NCI-H2227 (cell line): ENCODE measurements around the gene RAD51AP2.
"Not testable (repeated sequence)": the region's sequence is repeated elsewhere in the genome, so short reads cannot be mapped to it uniquely, and the experiment has no call there.

Experiments used
- DNase-seq: peaks from one replicate; lab custom pipeline; 2025; ENCODE audit not compliant: unreplicated experiment; lab: John Stamatoyannopoulos, UW

The RAD51AP2 gene

GRCh38 chr2:17518212-17519154 is at the start of gene RAD51AP2:
Gene RAD51AP2 (minus strand): TSS chr2:17518440. CDS start chr2:17518415, 25 bp downstream.
- DNase-seq, result peak; percentile 88

GRCh38 chr2:17565726-17566125 is 47.5 kb upstream of the RAD51AP2 start:
- DNase-seq, result not testable (repeated sequence)

- DNase-seq, result no peak
These were observed 40.6 kb upstream of the RAD51AP2 start for GRCh38 chr2:17558878-17559277.

GRCh38 chr2:17558053-17558452 is 39.8 kb upstream of the RAD51AP2 start:
- no peak for DNase-seq

- DNase-seq, result no peak
These were observed 39.4 kb upstream of the RAD51AP2 start for GRCh38 chr2:17557596-17557995.

GRCh38 chr2:17555150-17555549 is 36.9 kb upstream of the RAD51AP2 start:
- DNase-seq, result no peak

GRCh38 chr2:17550907-17551306 is 32.7 kb upstream of the RAD51AP2 start:
- DNase-seq, result no peak

GRCh38 chr2:17547737-17548136 is 29.5 kb upstream of the RAD51AP2 start:
- DNase-seq, result no peak

- DNase-seq, result no peak
These were observed 29.0 kb upstream of the RAD51AP2 start for GRCh38 chr2:17547237-17547636.

GRCh38 chr2:17545680-17546613 is 27.7 kb upstream of the RAD51AP2 start:
- DNase-seq, result no peak

- no peak for DNase-seq
These were observed 26.0 kb upstream of the RAD51AP2 start for GRCh38 chr2:17544256-17544655.

GRCh38 chr2:17543848-17544247 is 25.6 kb upstream of the RAD51AP2 start:
- DNase-seq, result no peak

- DNase-seq, result no peak
These were observed 25.0 kb upstream of the RAD51AP2 start for GRCh38 chr2:17543131-17543660.

GRCh38 chr2:17542471-17542870 is 24.2 kb upstream of the RAD51AP2 start:
- DNase-seq, result no peak

GRCh38 chr2:17541531-17541950 is 23.3 kb upstream of the RAD51AP2 start:
- no peak for DNase-seq

GRCh38 chr2:17540813-17541530 is 22.7 kb upstream of the RAD51AP2 start:
- no peak for DNase-seq

GRCh38 chr2:17540093-17540812 is 22.0 kb upstream of the RAD51AP2 start, which contains the start of gene VSNL1:
Gene VSNL1 (plus strand): TSS chr2:17540696. CDS start chr2:17592075, 51,379 bp downstream.
- peak; percentile 96 for DNase-seq

- DNase-seq, result peak; percentile 62
These were observed 21.4 kb upstream of the RAD51AP2 start for GRCh38 chr2:17539611-17540092.

- peak; percentile 84 for DNase-seq
These were observed 20.8 kb upstream of the RAD51AP2 start for GRCh38 chr2:17538844-17539554.
